ENCODE results near the gene INSYN2A.

INSYN2A gene

GRCh38 chr10:127234306-127234800 lies 38.0 kb upstream of the INSYN2A start:
- in situ Hi-C loops (cut with MboI; ENCODE audit: low sequenced_read_pairs, unreplicated experiment), result no loop called here
- no peak for TF ChIP-seq CTCF (IDR thresholded peaks at IDR 0.05; ENCODE audit: borderline replicate concordance, control extremely low read depth, extremely low read depth, insufficient read depth, missing control alignments)
- DNase-seq (ENCODE audit: low spot score), result no peak

- no peak for TF ChIP-seq CTCF (IDR thresholded peaks at IDR 0.05; ENCODE audit: borderline replicate concordance, control extremely low read depth, extremely low read depth, insufficient read depth, missing control alignments)
- no peak for DNase-seq (ENCODE audit: low spot score)
- in situ Hi-C loops (cut with MboI; ENCODE audit: low sequenced_read_pairs, unreplicated experiment), result no loop called here
Observed at GRCh38 chr10:127228195-127228787, 31.9 kb upstream of the INSYN2A start.

- in situ Hi-C loops (cut with MboI; ENCODE audit: low sequenced_read_pairs, unreplicated experiment), result no loop called here
- no peak for TF ChIP-seq CTCF (IDR thresholded peaks at IDR 0.05; ENCODE audit: borderline replicate concordance, control extremely low read depth, extremely low read depth, insufficient read depth, missing control alignments)
- DNase-seq (ENCODE audit: low spot score), result no peak
Observed at GRCh38 chr10:127227663-127228062, 31.3 kb upstream of the INSYN2A start.

GRCh38 chr10:127227027-127227426 lies 30.6 kb upstream of the INSYN2A start:
- DNase-seq (ENCODE audit: low spot score), result no peak
- no peak for TF ChIP-seq CTCF (IDR thresholded peaks at IDR 0.05; ENCODE audit: borderline replicate concordance, control extremely low read depth, extremely low read depth, insufficient read depth, missing control alignments)
- in situ Hi-C loops (cut with MboI; ENCODE audit: low sequenced_read_pairs, unreplicated experiment), result no loop called here

- DNase-seq (ENCODE audit: low spot score), result no peak
- TF ChIP-seq CTCF (IDR thresholded peaks at IDR 0.05; ENCODE audit: borderline replicate concordance, control extremely low read depth, extremely low read depth, insufficient read depth, missing control alignments), result no peak
- in situ Hi-C loops (cut with MboI; ENCODE audit: low sequenced_read_pairs, unreplicated experiment), result no loop called here
Observed at GRCh38 chr10:127221281-127221680, 24.9 kb upstream of the INSYN2A start.

- no peak for DNase-seq (ENCODE audit: low spot score)
- TF ChIP-seq CTCF (IDR thresholded peaks at IDR 0.05; ENCODE audit: borderline replicate concordance, control extremely low read depth, extremely low read depth, insufficient read depth, missing control alignments), result no peak
- in situ Hi-C loops (cut with MboI; ENCODE audit: low sequenced_read_pairs, unreplicated experiment), result no loop called here
Observed at GRCh38 chr10:127218658-127219057, 22.3 kb upstream of the INSYN2A start.
